ENCODE results near the gene ARHGAP8. TPM values are rescaled to one million over a fixed set of nuclear protein-coding genes. Genes with fewer than 3 reads are reported as not detected.
"Not testable (repeated sequence)": the region's sequence is repeated elsewhere in the genome, so short reads cannot be mapped to it uniquely, and the experiment has no call there.

The ARHGAP8 gene
- total and polyA plus RNA-seq, 2 donors (not counting 1 experiment from before 2014, with no cell fraction given): 0.07 to 0.17 TPM

DNA sequence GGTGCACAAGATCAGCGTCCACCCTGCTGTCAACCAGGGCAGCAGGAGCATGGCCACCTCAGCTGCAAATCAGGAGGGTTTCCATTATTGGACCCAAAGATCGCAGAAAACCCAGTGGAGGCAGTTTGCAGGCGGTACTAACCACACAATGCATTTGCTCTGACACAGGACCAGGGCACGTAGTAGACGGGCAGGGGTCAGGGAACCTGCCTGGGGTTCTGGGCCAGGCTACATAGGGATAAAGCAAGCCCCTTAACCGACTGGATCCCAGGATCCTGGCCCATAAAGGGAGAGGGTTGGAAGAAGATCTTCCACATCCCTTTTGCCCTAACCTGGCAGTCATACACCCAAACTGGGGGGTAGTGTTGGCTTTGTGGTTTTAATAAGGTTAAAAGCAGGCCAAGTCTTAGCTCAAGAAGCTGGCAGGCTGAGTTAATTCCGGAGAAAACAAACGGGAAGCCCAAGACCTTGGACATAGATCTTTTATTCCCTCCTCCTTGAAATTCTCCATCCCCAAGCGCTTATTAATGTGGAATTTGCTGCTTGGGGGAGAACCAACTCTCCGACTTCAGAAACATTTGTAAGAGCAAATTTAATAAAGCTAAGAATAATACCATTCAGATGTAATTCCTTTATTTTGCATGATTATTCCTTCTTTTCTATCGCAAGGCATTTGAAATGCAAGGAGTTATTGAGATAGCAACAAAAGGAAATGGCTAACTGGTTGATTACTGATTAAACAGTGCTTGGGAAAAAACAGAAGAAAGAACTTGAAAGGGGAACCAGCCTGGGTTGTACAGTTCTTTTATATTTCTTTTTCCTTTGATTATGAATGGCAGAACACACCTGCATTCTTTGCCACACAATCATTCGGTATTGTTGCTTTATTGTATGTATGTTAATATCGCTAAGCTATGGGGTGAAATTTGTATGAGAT is 6.3 kb upstream of the ARHGAP8 start:
- no peaks in the 10 kb centered on the region for H3K36me3 ChIP-seq (ENCODE audit: control insufficient read depth, insufficient read depth, low read length)
- TF ChIP-seq EZH2 (IDR thresholded peaks at IDR 0.05; ENCODE audit: low read length, missing control alignments): no peak
- TF ChIP-seq, protein P1, sequence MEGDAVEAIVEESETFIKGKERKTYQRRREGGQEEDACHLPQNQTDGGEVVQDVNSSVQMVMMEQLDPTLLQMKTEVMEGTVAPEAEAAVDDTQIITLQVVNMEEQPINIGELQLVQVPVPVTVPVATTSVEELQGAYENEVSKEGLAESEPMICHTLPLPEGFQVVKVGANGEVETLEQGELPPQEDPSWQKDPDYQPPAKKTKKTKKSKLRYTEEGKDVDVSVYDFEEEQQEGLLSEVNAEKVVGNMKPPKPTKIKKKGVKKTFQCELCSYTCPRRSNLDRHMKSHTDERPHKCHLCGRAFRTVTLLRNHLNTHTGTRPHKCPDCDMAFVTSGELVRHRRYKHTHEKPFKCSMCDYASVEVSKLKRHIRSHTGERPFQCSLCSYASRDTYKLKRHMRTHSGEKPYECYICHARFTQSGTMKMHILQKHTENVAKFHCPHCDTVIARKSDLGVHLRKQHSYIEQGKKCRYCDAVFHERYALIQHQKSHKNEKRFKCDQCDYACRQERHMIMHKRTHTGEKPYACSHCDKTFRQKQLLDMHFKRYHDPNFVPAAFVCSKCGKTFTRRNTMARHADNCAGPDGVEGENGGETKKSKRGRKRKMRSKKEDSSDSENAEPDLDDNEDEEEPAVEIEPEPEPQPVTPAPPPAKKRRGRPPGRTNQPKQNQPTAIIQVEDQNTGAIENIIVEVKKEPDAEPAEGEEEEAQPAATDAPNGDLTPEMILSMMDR (conservative IDR thresholded peaks at IDR 0.05 in 1 of 2, IDR thresholded peaks at IDR 0.05 in 1 of 2; ENCODE audit: low read depth in 1 of 2, low read length in 2 of 2): no peak
- no peak overlapping the region for H3K9ac ChIP-seq (ENCODE audit: insufficient read depth, low read length)
- H3K9me3 ChIP-seq (ENCODE audit: control insufficient read depth, insufficient read depth, low read depth, low read length): no peaks in the 10 kb centered on the region
- no peaks in the 10 kb centered on the region for H4K20me1 ChIP-seq (ENCODE audit: control insufficient read depth, extremely low read depth, insufficient read depth, low read length)
- H3K4me2 ChIP-seq (ENCODE audit: extremely low read depth, insufficient read depth, low read length): no peak overlapping the region
- H3K27me3 ChIP-seq (ENCODE audit: control insufficient read depth, insufficient read depth, low read length): peaks cover 11% of the 10 kb centered on the region
- no peak overlapping the region for H3K4me3 ChIP-seq (replicated peaks in 1 of 4; ENCODE audit: control extremely low read depth in 1 of 4, insufficient read depth in 1 of 4, low read depth in 3 of 4, low read length in 4 of 4)
- no peak overlapping the region for H3K27ac ChIP-seq (ENCODE audit: insufficient read depth, low read length)
- no peaks in the 10 kb centered on the region for H3K79me2 ChIP-seq (ENCODE audit: control insufficient read depth, insufficient read depth, low read length)
- H2AFZ ChIP-seq (ENCODE audit: low read length): no peak overlapping the region
- no peak for DNase-seq (ENCODE audit: low read depth in 2 of 2)
- H3K4me1 ChIP-seq (ENCODE audit: control insufficient read depth, extremely low read depth, insufficient read depth, low read length): no peaks in the 10 kb centered on the region

DNA sequence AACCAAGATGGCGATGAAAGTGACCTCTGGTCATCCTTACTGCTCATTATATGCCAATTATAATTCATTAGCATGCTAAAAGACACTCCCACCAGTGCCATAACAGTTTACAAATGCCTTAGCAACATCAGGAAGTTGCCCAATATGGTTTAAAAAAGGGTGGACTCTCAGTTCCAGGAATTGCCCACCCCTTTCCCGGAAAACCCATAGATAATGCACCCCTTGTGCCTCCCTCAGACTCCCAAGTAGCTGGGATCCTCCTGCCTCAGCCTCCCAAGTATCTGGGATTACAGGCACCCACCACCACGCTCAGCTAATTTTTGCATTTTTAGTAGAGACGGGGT is 4.6 kb upstream of the ARHGAP8 start:
- H3K27ac ChIP-seq (ENCODE audit: insufficient read depth, low read length); H2AFZ ChIP-seq (ENCODE audit: low read length); DNase-seq (ENCODE audit: low read depth in 2 of 2); H3K79me2 ChIP-seq (ENCODE audit: control insufficient read depth, insufficient read depth, low read length); H3K4me2 ChIP-seq (ENCODE audit: extremely low read depth, insufficient read depth, low read length); H3K9me3 ChIP-seq (ENCODE audit: control insufficient read depth, insufficient read depth, low read depth, low read length); H3K4me1 ChIP-seq (ENCODE audit: control insufficient read depth, extremely low read depth, insufficient read depth, low read length); H3K9ac ChIP-seq (ENCODE audit: insufficient read depth, low read length); H3K36me3 ChIP-seq (ENCODE audit: control insufficient read depth, insufficient read depth, low read length); H3K4me3 ChIP-seq (replicated peaks in 1 of 4; ENCODE audit: control extremely low read depth in 1 of 4, insufficient read depth in 1 of 4, low read depth in 3 of 4, low read length in 4 of 4); H4K20me1 ChIP-seq (ENCODE audit: control insufficient read depth, extremely low read depth, insufficient read depth, low read length): not testable (repeated sequence)
- peaks cover 11% of the 10 kb centered on the region for H3K27me3 ChIP-seq (ENCODE audit: control insufficient read depth, insufficient read depth, low read length)

DNA sequence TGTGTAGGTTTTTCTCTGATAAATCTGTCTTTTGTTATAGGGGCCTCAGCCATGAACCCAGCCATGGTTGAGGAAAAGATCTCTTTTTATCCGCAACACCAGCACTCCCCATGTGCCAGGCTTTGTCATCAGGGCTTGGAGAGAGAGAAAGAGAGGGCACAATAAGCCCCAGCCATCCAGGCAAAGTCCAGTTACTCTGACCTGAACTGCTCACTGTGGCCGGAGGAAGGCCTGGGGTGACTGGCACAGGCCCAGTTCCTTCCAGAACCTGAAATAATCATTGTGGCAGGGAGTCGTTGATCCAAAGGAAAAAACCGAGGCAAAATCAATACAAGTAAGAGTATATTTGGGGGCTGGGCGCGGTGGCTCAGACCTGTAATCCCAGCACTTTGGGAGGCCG is 3.9 kb upstream of the ARHGAP8 start:
- H3K79me2 ChIP-seq (ENCODE audit: control insufficient read depth, insufficient read depth, low read length): no peaks in the 10 kb centered on the region
- no peak overlapping the region for H3K9ac ChIP-seq (ENCODE audit: insufficient read depth, low read length)
- H4K20me1 ChIP-seq (ENCODE audit: control insufficient read depth, extremely low read depth, insufficient read depth, low read length): no peaks in the 10 kb centered on the region
- no peaks in the 10 kb centered on the region for H3K36me3 ChIP-seq (ENCODE audit: control insufficient read depth, insufficient read depth, low read length)
- H3K4me3 ChIP-seq (replicated peaks in 1 of 4; ENCODE audit: control extremely low read depth in 1 of 4, insufficient read depth in 1 of 4, low read depth in 3 of 4, low read length in 4 of 4): no peak overlapping the region
- no peak overlapping the region for H3K4me2 ChIP-seq (ENCODE audit: extremely low read depth, insufficient read depth, low read length)
- no peak for DNase-seq (ENCODE audit: low read depth in 2 of 2)
- H3K4me1 ChIP-seq (ENCODE audit: control insufficient read depth, extremely low read depth, insufficient read depth, low read length): no peaks in the 10 kb centered on the region
- no peak overlapping the region for H2AFZ ChIP-seq (ENCODE audit: low read length)
- peaks cover 12% of the 10 kb centered on the region for H3K27me3 ChIP-seq (ENCODE audit: control insufficient read depth, insufficient read depth, low read length)
- H3K27ac ChIP-seq (ENCODE audit: insufficient read depth, low read length): no peak overlapping the region
- TF ChIP-seq, protein P1 (conservative IDR thresholded peaks at IDR 0.05 in 1 of 2, IDR thresholded peaks at IDR 0.05 in 1 of 2; ENCODE audit: low read depth in 1 of 2, low read length in 2 of 2): no peak
- TF ChIP-seq EZH2 (IDR thresholded peaks at IDR 0.05; ENCODE audit: low read length, missing control alignments): no peak
- H3K9me3 ChIP-seq (ENCODE audit: control insufficient read depth, insufficient read depth, low read depth, low read length): no peaks in the 10 kb centered on the region
